HG03457 (cell line): ENCODE measurements around the gene SORCS2.

Source experiments
- ATAC-seq: cut with Tn5 transposase; IDR thresholded peaks from one replicate; pipeline ENCODE4 v1.9.1; 2021; ENCODE audit warnings: moderate number of reproducible peaks; ENCODE audit not compliant: unreplicated experiment

Gene SORCS2

GRCh38 chr4:7333801-7334421 lies 141.6 kb downstream of the SORCS2 start:
- no peak for ATAC-seq

- ATAC-seq, result no peak
Measured at GRCh38 chr4:7334521-7335275, 142.4 kb downstream of the SORCS2 start.

GRCh38 chr4:7335344-7336066 lies 143.2 kb downstream of the SORCS2 start:
- ATAC-seq, result no peak

- ATAC-seq, result no peak
Measured at GRCh38 chr4:7336067-7336569, 143.8 kb downstream of the SORCS2 start.

- no peak for ATAC-seq
Measured at GRCh38 chr4:7336732-7337131, 144.4 kb downstream of the SORCS2 start.

- ATAC-seq, result no peak
Measured at GRCh38 chr4:7337196-7338058, 145.1 kb downstream of the SORCS2 start.

GRCh38 chr4:7338059-7338452 lies 145.7 kb downstream of the SORCS2 start:
- no peak for ATAC-seq

GRCh38 chr4:7338876-7339623 lies 146.7 kb downstream of the SORCS2 start:
- no peak for ATAC-seq

GRCh38 chr4:7339751-7340552 lies 147.6 kb downstream of the SORCS2 start:
- ATAC-seq, result no peak

GRCh38 chr4:7340553-7341433 lies 148.5 kb downstream of the SORCS2 start:
- ATAC-seq, result no peak

- no peak for ATAC-seq
Measured at GRCh38 chr4:7341491-7342222, 149.3 kb downstream of the SORCS2 start.

GRCh38 chr4:7342223-7343080 lies 150.1 kb downstream of the SORCS2 start:
- no peak for ATAC-seq

- no peak for ATAC-seq
Measured at GRCh38 chr4:7343081-7343655, 150.8 kb downstream of the SORCS2 start.

GRCh38 chr4:7343950-7344349 lies 151.6 kb downstream of the SORCS2 start:
- ATAC-seq, result no peak

- no peak for ATAC-seq
Measured at GRCh38 chr4:7344636-7345155, 152.4 kb downstream of the SORCS2 start.

GRCh38 chr4:7347981-7348380 lies 155.6 kb downstream of the SORCS2 start:
- no peak for ATAC-seq
